Gastrocnemius medialis (tissue), 4 donors: ENCODE measurements around the gene CACNA1C. TPM values are rescaled to one million over a fixed set of nuclear protein-coding genes. Genes with fewer than 3 reads are reported as not detected.
A peak's percentile ranks its signal among the peaks of the same experiment; 100 is the strongest.

Experiments used
- ATAC-seq, 2 donors: fragments of 150-250 bp; one replicate each; pipeline ENCODE4 v1.9.1; 2016
- DNase-seq, 2 donors: peaks; one replicate each; pipeline ENCODE4 v3.0.0-alpha.2; 2019
- H3K27ac ChIP-seq, 4 donors: fragments of 200-600 bp; sonication (generic); 1 replicate in 1 of 4; 2 replicates in 3 of 4; pipeline ENCODE4 v1.5.1; 2016 to 2018; ENCODE audit warnings: mild to moderate bottlenecking in 2 of 4, moderate library complexity in 1 of 4
- H3K27me3 ChIP-seq, 3 donors: fragments of 200-600 bp; sonication (generic) in 2 of 3; 1 replicate in 1 of 3; 2 replicates in 2 of 3; pipeline versions ENCODE4 v1.5.1 to v1.6.0; 2016 to 2019; ENCODE audit warnings: mild to moderate bottlenecking in 1 of 3, moderate library complexity in 1 of 3
- H3K36me3 ChIP-seq, 2 donors: fragments of 200-600 bp; sonication (generic) in 1 of 2; one replicate each; pipeline ENCODE4 v1.5.1; 2017 to 2018
- H3K4me1 ChIP-seq, 2 donors: fragments of 200-600 bp; sonication (generic) in 1 of 2; one replicate each; pipeline ENCODE4 v1.5.1; 2016 to 2017; ENCODE audit warnings: mild to moderate bottlenecking in 2 of 2
- H3K4me3 ChIP-seq, 4 donors: fragments of 200-600 bp; sonication (generic) in 3 of 4; 1 replicate in 1 of 4; 2 replicates in 3 of 4; pipeline ENCODE4 v1.5.1; 2016 to 2019; ENCODE audit warnings: mild to moderate bottlenecking in 2 of 4
- H3K9me3 ChIP-seq, 3 donors: fragments of 200-600 bp; sonication (generic) in 2 of 3; 1 replicate in 1 of 3; 2 replicates in 2 of 3; pipeline ENCODE4 v1.5.1; 2016 to 2019
- CTCF ChIP-seq, 5 experiments: fragments of 450-650 bp in 3 of 5; fragments of 200-600 bp in 2 of 5; sonication (generic) in 2 of 5; IDR thresholded peaks in 4 of 5; conservative IDR thresholded peaks in 1 of 5; 1 replicate in 4 of 5; 2 replicates in 1 of 5; pipeline ENCODE4 v1.5.1; 2016 to 2019; ENCODE audit warnings: antibody characterized with exemption in 5 of 5, mild to moderate bottlenecking in 3 of 5, moderate library complexity in 3 of 5
- POLR2A ChIP-seq, 2 donors: fragments of 450-650 bp; IDR thresholded peaks; one replicate each; pipeline ENCODE4 v1.6.1; 2017; ENCODE audit warnings: antibody characterized with exemption in 2 of 2, mild to moderate bottlenecking in 2 of 2, moderate library complexity in 2 of 2
- in situ Hi-C, 4 donors: fragments of 200-750 bp; cut with MboI; loops; one replicate each; pipeline versions ENCODE4 v1.15.0 to v1.8.0; 2017; ENCODE audit warnings: low sequenced_read_pairs in 4 of 4
- intact Hi-C: fragments of 100-400 bp; cut with DNase I; formaldehyde crosslinking; loops from one replicate; pipeline ENCODE4 v1.15.1; 2023; ENCODE audit warnings: low total_unique reads
- total RNA-seq, 4 donors: library from RNA; depleted of rRNA; stranded (reverse); fragments of >200 nt; gene quantifications; one replicate each; pipeline versions ENCODE4 v1.1.0 to v1.2.3, GENCODE V29; 2016

Gene CACNA1C
- total RNA-seq, 4 donors from 2014 or later, result 0.80 to 1.8 (median 0.91) TPM

GRCh38 chr12:2151391-2151790 lies 98.6 kb downstream of the CACNA1C start:
- peaks cover 0 to 3% (median 0%) of the 10 kb centered on the region in 3 donors for H3K27me3 ChIP-seq
- in situ Hi-C loops, result no loop called here
- H3K4me1 ChIP-seq, result peaks cover 0 to 6% of the 10 kb centered on the region in 2 donors
- TF ChIP-seq CTCF (IDR thresholded peaks at IDR 0.05 in 4 of 5, conservative IDR thresholded peaks at IDR 0.05 in 1 of 5) (no peak), POLR2A (IDR thresholded peaks at IDR 0.05) (no peak)
- DNase-seq (no peak), ATAC-seq (no peak)
- H3K27ac ChIP-seq, result no peak overlapping the region
- H3K36me3 ChIP-seq, result no peaks in the 10 kb centered on the region
- no peaks in the 10 kb centered on the region for H3K9me3 ChIP-seq
- no peak overlapping the region for H3K4me3 ChIP-seq
- intact Hi-C loops, result no loop called here

- ATAC-seq, result no peak
Observed at GRCh38 chr12:2152134-2152533, 99.3 kb downstream of the CACNA1C start.

GRCh38 chr12:2154050-2154449 lies 101.3 kb downstream of the CACNA1C start:
- Histone ChIP-seq H3K4me3 (no peak overlapping the region), H3K4me1 (peaks cover 0 to 6% of the 10 kb centered on the region in 2 donors), H3K27me3 (no peaks in the 10 kb centered on the region), H3K9me3 (no peaks in the 10 kb centered on the region), H3K36me3 (no peaks in the 10 kb centered on the region), H3K27ac (peak overlapping the region; percentile 33 to 59 (median 56))
- in situ Hi-C loops (no loop called here), intact Hi-C loops (no loop called here)
- ATAC-seq (peak; percentile 51 to 64), DNase-seq (no peak)
- TF ChIP-seq CTCF (IDR thresholded peaks at IDR 0.05 in 4 of 5, conservative IDR thresholded peaks at IDR 0.05 in 1 of 5), result no peak
- no peak for TF ChIP-seq POLR2A (IDR thresholded peaks at IDR 0.05)

More at GRCh38 chr12:2152134-2152533, 99.3 kb downstream of the CACNA1C start:
- H3K4me3 ChIP-seq, result no peak overlapping the region
- H3K9me3 ChIP-seq, result no peaks in the 10 kb centered on the region
- no peak for TF ChIP-seq POLR2A (IDR thresholded peaks at IDR 0.05)
- no peak for TF ChIP-seq CTCF (IDR thresholded peaks at IDR 0.05 in 4 of 5, conservative IDR thresholded peaks at IDR 0.05 in 1 of 5)
- H3K27ac ChIP-seq, result no peak overlapping the region
- peaks cover 0 to 3% (median 0%) of the 10 kb centered on the region in 3 donors for H3K27me3 ChIP-seq
- intact Hi-C loops, result no loop called here
- H3K4me1 ChIP-seq, result peaks cover 0 to 6% of the 10 kb centered on the region in 2 donors
- DNase-seq, result no peak
- no peaks in the 10 kb centered on the region for H3K36me3 ChIP-seq
- in situ Hi-C loops, result no loop called here

- Histone ChIP-seq H3K27ac (peak overlapping the region; percentile 33 to 59 (median 56)), H3K9me3 (no peaks in the 10 kb centered on the region), H3K4me1 (peaks cover 0 to 6% of the 10 kb centered on the region in 2 donors), H3K4me3 (no peak overlapping the region), H3K27me3 (no peaks in the 10 kb centered on the region), H3K36me3 (no peaks in the 10 kb centered on the region)
- intact Hi-C loops, result no loop called here
- ATAC-seq (no peak), DNase-seq (no peak)
- in situ Hi-C loops, result no loop called here
- TF ChIP-seq POLR2A (IDR thresholded peaks at IDR 0.05) (no peak), CTCF (IDR thresholded peaks at IDR 0.05 in 4 of 5, conservative IDR thresholded peaks at IDR 0.05 in 1 of 5) (no peak)
Observed at GRCh38 chr12:2154521-2154920, 101.7 kb downstream of the CACNA1C start.

- TF ChIP-seq CTCF (IDR thresholded peaks at IDR 0.05 in 4 of 5, conservative IDR thresholded peaks at IDR 0.05 in 1 of 5), result no peak
- no peak for TF ChIP-seq POLR2A (IDR thresholded peaks at IDR 0.05)
- in situ Hi-C loops, result no loop called here
- intact Hi-C loops, result no loop called here
Observed at GRCh38 chr12:2156333-2156732, 103.5 kb downstream of the CACNA1C start.

More at GRCh38 chr12:2156333-2156732, 103.5 kb downstream of the CACNA1C start:
- H3K36me3 ChIP-seq, result no peaks in the 10 kb centered on the region
- H3K4me3 ChIP-seq, result no peak overlapping the region
- no peak for ATAC-seq
- no peak overlapping the region for H3K27ac ChIP-seq
- no peaks in the 10 kb centered on the region for H3K27me3 ChIP-seq
- H3K9me3 ChIP-seq, result no peaks in the 10 kb centered on the region
- peaks cover 0 to 6% of the 10 kb centered on the region in 2 donors for H3K4me1 ChIP-seq
- DNase-seq, result no peak
